ENCODE measurements around the gene ADGRL3.

ADGRL3 gene

DNA sequence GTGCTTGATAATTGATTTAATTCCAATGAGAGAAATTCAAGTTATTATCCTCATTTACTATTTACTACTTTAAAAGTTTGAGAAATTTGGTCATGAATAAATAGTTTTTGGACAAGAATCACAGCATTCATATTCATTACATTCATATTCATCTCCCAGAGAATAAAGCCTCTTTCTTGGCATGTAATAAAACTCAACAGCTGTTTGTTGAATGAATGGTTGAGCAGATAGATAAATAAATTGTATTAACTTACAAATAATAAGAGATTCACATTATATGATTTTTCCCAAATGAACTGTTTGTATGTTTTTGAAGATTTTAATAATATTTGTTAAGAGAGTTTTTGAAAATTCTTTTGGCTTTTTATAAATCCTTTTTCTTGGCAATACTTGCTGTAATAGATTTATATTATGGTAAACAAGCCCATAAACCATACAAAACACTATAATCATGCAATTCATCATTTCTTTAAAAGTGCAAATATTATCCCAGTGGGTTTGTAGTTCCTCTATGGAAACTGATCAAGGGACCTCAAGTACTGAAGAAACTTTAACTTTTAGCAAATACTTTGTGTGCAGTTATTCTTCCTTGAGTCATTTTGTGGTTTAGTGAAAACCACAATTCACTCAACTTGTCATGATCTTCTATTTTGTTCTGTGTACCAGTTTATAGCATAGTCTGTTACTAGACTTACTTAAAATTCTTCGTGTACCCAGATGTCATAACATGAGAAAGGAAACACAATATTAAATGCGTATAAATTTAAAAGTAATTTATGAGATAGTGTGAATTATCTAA, 371.8 kb downstream of the ADGRL3 start:
- no peak for DNase-seq (ENCODE audit: extremely low read depth, low read depth)
- H3K4me3 ChIP-seq (replicated peaks; ENCODE audit: low read depth, low read length) = no peak overlapping the region
- TF ChIP-seq, protein P1, sequence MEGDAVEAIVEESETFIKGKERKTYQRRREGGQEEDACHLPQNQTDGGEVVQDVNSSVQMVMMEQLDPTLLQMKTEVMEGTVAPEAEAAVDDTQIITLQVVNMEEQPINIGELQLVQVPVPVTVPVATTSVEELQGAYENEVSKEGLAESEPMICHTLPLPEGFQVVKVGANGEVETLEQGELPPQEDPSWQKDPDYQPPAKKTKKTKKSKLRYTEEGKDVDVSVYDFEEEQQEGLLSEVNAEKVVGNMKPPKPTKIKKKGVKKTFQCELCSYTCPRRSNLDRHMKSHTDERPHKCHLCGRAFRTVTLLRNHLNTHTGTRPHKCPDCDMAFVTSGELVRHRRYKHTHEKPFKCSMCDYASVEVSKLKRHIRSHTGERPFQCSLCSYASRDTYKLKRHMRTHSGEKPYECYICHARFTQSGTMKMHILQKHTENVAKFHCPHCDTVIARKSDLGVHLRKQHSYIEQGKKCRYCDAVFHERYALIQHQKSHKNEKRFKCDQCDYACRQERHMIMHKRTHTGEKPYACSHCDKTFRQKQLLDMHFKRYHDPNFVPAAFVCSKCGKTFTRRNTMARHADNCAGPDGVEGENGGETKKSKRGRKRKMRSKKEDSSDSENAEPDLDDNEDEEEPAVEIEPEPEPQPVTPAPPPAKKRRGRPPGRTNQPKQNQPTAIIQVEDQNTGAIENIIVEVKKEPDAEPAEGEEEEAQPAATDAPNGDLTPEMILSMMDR (IDR thresholded peaks at IDR 0.05; ENCODE audit: low read depth, low read length, missing control alignments) = no peak

GRCh38 chr4:61575796-61576195, 375.7 kb downstream of the ADGRL3 start:
- H3K4me3 ChIP-seq (replicated peaks; ENCODE audit: low read depth, low read length) = no peak overlapping the region
- TF ChIP-seq, protein P1 (IDR thresholded peaks at IDR 0.05; ENCODE audit: low read depth, low read length, missing control alignments) = no peak
- no peak for DNase-seq (ENCODE audit: extremely low read depth, low read depth)

DNA sequence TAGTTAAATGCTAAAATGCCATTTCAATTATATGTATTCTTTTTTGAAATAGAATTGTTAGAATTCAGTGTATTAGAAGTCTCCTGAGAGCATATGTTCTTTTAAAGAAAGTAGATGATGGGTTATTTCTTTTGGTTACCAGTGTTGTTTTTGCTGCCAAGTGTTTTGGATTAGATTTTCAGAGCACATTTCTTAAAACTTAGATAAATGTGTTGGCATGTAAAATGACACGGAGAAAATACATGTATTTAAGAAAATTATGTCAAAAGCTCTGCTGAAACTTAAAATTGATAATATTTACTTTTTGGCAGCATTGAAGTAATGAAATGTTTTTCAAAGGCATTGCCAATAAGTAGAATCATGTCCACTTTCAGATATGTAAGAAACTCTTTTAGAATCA, 379.7 kb downstream of the ADGRL3 start:
- no peak overlapping the region for H3K4me3 ChIP-seq (replicated peaks; ENCODE audit: low read depth, low read length)
- TF ChIP-seq, protein P1 (IDR thresholded peaks at IDR 0.05; ENCODE audit: low read depth, low read length, missing control alignments) = no peak
- no peak for DNase-seq (ENCODE audit: extremely low read depth, low read depth)

DNA sequence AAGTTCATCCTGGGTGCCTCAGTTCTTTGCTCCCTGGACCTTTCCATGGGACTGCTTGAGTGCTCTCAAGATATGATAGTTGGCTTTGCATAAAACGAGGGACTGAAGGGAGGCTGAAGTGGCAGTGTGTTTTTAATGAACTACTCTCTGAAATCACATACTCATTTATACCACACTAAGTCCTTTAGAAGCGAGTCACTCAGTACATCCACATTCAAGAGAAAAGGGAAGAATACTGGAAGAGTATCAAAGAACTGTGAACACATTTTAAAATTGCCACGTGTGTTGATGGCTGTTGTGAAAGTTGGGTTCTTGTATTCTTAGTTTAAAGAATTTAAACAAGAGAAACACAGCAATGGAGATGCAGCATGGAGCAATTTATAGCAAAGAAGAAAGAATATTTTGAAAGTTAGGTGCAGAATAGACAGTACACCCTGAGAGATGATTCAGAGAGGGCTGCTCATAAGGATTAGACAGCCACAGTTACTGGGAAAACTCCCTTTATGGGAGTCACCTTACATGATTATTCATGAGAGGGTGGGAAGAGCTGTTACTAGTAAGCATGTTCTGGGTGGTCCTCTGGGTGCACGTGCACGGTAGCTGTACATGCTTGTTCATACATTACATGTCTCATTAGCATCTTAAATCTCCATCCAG, 380.7 kb downstream of the ADGRL3 start:
- no peak for DNase-seq (ENCODE audit: extremely low read depth, low read depth)
- TF ChIP-seq, protein P1 (IDR thresholded peaks at IDR 0.05; ENCODE audit: low read depth, low read length, missing control alignments) = no peak
- H3K4me3 ChIP-seq (replicated peaks; ENCODE audit: low read depth, low read length) = no peak overlapping the region

DNA sequence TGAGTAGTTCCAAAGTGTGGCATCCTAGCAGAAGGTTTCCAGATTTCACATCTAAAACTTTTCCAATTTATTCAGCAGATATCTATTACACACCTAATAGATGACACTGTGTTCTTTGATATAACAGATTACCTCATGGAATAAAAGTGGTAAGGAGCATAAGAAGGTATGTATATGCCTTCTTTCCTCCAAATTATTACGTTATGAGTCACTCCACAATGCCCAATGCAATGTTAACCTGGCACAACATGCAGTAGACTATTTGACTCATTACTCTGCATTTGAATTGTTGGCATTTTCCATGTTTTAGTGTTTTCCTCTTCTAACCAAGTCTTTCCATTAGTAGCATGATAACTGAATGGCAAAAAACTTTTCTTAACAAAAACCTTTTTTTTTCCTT, 383.6 kb downstream of the ADGRL3 start:
- no peak for DNase-seq (ENCODE audit: extremely low read depth, low read depth)
- TF ChIP-seq, protein P1 (IDR thresholded peaks at IDR 0.05; ENCODE audit: low read depth, low read length, missing control alignments) = no peak
- H3K4me3 ChIP-seq (replicated peaks; ENCODE audit: low read depth, low read length) = no peak overlapping the region

DNA sequence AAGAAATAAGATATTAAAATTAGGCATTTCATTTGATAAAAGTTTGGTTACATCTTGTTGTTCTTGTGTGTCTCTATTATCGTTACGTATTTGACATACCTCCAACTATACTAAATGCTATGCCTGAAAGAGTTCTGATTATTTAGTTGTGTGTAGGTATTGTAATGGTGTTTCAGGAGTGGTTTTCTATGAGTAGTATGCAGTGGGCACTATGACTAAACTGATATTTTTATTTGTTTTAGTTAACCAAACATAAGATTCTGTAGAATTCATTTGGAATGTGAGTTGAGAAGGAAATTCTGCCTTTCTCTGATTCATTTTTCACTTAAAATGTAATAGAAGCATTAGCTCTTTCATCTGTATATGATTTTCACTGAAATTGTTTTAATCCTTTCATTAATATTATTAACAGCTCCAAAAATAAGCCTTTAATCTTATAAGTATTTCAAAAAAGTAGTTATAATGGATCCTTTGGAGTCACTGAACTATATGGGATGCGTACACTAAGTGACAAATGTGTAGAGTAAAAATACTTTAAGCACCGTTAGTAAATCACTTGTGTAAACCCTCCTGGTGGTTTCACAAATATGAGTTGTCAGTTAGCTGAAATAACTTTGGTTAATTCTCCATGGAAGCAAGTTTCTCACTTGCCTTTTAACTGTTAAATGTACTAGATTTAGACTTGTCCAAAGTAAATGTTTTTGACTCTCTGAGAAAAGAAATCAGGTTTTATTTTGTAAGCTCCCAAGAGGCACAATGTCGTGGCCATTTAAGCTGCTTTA, 388.7 kb downstream of the ADGRL3 start:
- no peak overlapping the region for H3K4me3 ChIP-seq (replicated peaks; ENCODE audit: low read depth, low read length)
- no peak for DNase-seq (ENCODE audit: extremely low read depth, low read depth)
- TF ChIP-seq, protein P1 (IDR thresholded peaks at IDR 0.05; ENCODE audit: low read depth, low read length, missing control alignments) = no peak
